Measurements from ENCODE around the gene HINT2. TPM values are rescaled to one million over a fixed set of nuclear protein-coding genes. Genes with fewer than 3 reads are reported as not detected.

The HINT2 gene
- total RNA-seq, 1 donor from 2014 or later = 30.7 TPM

- peaks cover 20% of the 10 kb centered on the region for H3K4me1 Mint-ChIP-seq
- no peak overlapping the region for H3K27ac Mint-ChIP-seq
- DNase-seq (ENCODE audit: low spot score in 2 of 2, unreplicated experiment in 2 of 2) = no peak
- peaks cover 16% of the 10 kb centered on the region for H3K36me3 Mint-ChIP-seq
- H3K27me3 Mint-ChIP-seq (ENCODE audit: low read depth) = no peaks in the 10 kb centered on the region
- TF ChIP-seq CTCF (IDR thresholded peaks at IDR 0.05; ENCODE audit: unreplicated experiment) = no peak
- no peak overlapping the region for H3K4me3 Mint-ChIP-seq
- H3K9me3 Mint-ChIP-seq = no peaks in the 10 kb centered on the region
These were observed 17.3 kb downstream of the HINT2 start for GRCh38 chr9:35797311-35798109.

- Mint-ChIP-seq H3K4me1 (peaks cover 21% of the 10 kb centered on the region), H3K36me3 (peaks cover 6% of the 10 kb centered on the region), H3K27ac (no peak overlapping the region), H3K4me3 (no peak overlapping the region), H3K27me3 (ENCODE audit: low read depth) (no peaks in the 10 kb centered on the region), H3K9me3 (no peaks in the 10 kb centered on the region)
- no peak for DNase-seq (ENCODE audit: low spot score in 2 of 2, unreplicated experiment in 2 of 2)
- TF ChIP-seq CTCF (IDR thresholded peaks at IDR 0.05; ENCODE audit: unreplicated experiment) = no peak
These were observed 19.1 kb downstream of the HINT2 start for GRCh38 chr9:35795695-35796094.

GRCh38 chr9:35793461-35793860 lies 21.4 kb downstream of the HINT2 start:
- H3K4me1 Mint-ChIP-seq = peaks cover 26% of the 10 kb centered on the region
- no peak overlapping the region for H3K27ac Mint-ChIP-seq
- no peaks in the 10 kb centered on the region for H3K27me3 Mint-ChIP-seq (ENCODE audit: low read depth)
- no peaks in the 10 kb centered on the region for H3K9me3 Mint-ChIP-seq
- TF ChIP-seq CTCF (IDR thresholded peaks at IDR 0.05; ENCODE audit: unreplicated experiment) = no peak
- DNase-seq (ENCODE audit: low spot score in 2 of 2, unreplicated experiment in 2 of 2) = no peak
- H3K4me3 Mint-ChIP-seq = peak overlapping the region; percentile 9
- H3K36me3 Mint-ChIP-seq = no peaks in the 10 kb centered on the region

GRCh38 chr9:35792826-35793225 lies 22.0 kb downstream of the HINT2 start:
- no peak for TF ChIP-seq CTCF (IDR thresholded peaks at IDR 0.05; ENCODE audit: unreplicated experiment)
- peak overlapping the region; percentile 9 for H3K4me3 Mint-ChIP-seq
- no peak overlapping the region for H3K27ac Mint-ChIP-seq
- H3K27me3 Mint-ChIP-seq (ENCODE audit: low read depth) = no peaks in the 10 kb centered on the region
- DNase-seq (ENCODE audit: low spot score in 2 of 2, unreplicated experiment in 2 of 2) = no peak
- peaks cover 26% of the 10 kb centered on the region for H3K4me1 Mint-ChIP-seq
- no peaks in the 10 kb centered on the region for H3K36me3 Mint-ChIP-seq
- H3K9me3 Mint-ChIP-seq = no peaks in the 10 kb centered on the region

GRCh38 chr9:35792024-35792813 lies 22.6 kb downstream of the HINT2 start:
- Mint-ChIP-seq H3K36me3 (no peaks in the 10 kb centered on the region), H3K9me3 (no peaks in the 10 kb centered on the region), H3K27me3 (ENCODE audit: low read depth) (no peaks in the 10 kb centered on the region), H3K4me1 (peaks cover 26% of the 10 kb centered on the region), H3K27ac (no peak overlapping the region), H3K4me3 (peak overlapping the region; percentile 9)
- DNase-seq (ENCODE audit: low spot score in 2 of 2, unreplicated experiment in 2 of 2) = no peak
- TF ChIP-seq CTCF (IDR thresholded peaks at IDR 0.05; ENCODE audit: unreplicated experiment) = no peak

Measured in mesothelial cell of epicardium (in vitro differentiated cells).